Measurements from ENCODE around the gene RYR2. TPM values are rescaled to one million over a fixed set of nuclear protein-coding genes. Genes with fewer than 3 reads are reported as not detected.

RYR2 gene
- total and polyA plus RNA-seq, 2 of the 8 experiments (the other 6 are each of a cell fraction or from before 2014, with no cell fraction given) = 1.3 to 4.4 TPM

DNA sequence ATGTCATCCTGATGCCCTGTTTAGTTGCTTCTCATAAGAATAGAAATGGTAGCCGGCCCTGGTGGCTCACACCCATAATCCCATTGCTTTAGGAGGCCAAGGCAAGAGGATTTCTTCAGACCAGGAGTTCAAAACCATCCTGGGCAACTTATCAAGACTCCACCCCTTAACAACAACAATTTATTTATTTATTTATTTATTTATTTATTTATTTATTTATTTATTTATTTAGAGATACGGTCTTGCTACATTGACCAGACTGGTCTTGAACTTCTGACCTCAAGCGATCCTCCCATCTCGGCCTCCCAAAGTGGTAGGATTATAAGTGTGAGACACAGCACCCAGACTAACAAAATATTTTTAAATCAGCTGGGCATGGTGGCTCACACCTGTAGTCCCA is 41.8 kb upstream of the RYR2 start:
- Histone ChIP-seq H4K91ac (replicated peaks; ENCODE audit: insufficient read length, low read length) (no peak overlapping the region), H3K56ac (replicated peaks; ENCODE audit: insufficient read length, low read depth, low read length) (no peak overlapping the region), H3K4me1 (replicated peaks in 1 of 4; ENCODE audit: control insufficient read depth in 3 of 4, insufficient read depth in 4 of 4, low read length in 3 of 4) (peaks cover 0 to 7% (median 0%) of the 10 kb centered on the region in 4 experiments; a peak in 3 of 7 replicates), H3K18ac (ENCODE audit: extremely low read depth, low read length) (no peak overlapping the region), H2BK20ac (ENCODE audit: low read length) (no peak overlapping the region), H2BK120ac (replicated peaks; ENCODE audit: low read depth, low read length) (no peak overlapping the region), H3K4me3 (ENCODE audit: extremely low read depth in 1 of 4, insufficient read depth in 2 of 4, low read depth in 3 of 4, low read length in 4 of 4) (no peak overlapping the region), H4K5ac (ENCODE audit: insufficient read length, low read depth, low read length) (no peak overlapping the region), H3K4me2 (ENCODE audit: insufficient read depth in 1 of 2, low read depth in 2 of 2, low read length in 2 of 2) (no peak overlapping the region), H3K9ac (replicated peaks in 1 of 4; ENCODE audit: extremely low read depth in 1 of 4, low read depth in 3 of 4, low read length in 3 of 4) (no peak overlapping the region), H4K8ac (ENCODE audit: extremely low read depth, insufficient read depth, low read length) (no peak overlapping the region), H3K79me1 (ENCODE audit: low read depth, low read length) (no peaks in the 10 kb centered on the region), H2AFZ (ENCODE audit: low read length) (no peak overlapping the region), H2BK5ac (ENCODE audit: low read depth, low read length) (no peak overlapping the region), H3K23ac (ENCODE audit: insufficient read length) (no peak overlapping the region), H3K27me3 (replicated peaks in 1 of 4; ENCODE audit: control insufficient read depth in 3 of 4, extremely low read depth in 1 of 4, insufficient read depth in 3 of 4, low read length in 3 of 4) (no peaks in the 10 kb centered on the region), H2BK12ac (ENCODE audit: low read depth, low read length) (no peak overlapping the region), H3K36me3 (ENCODE audit: control insufficient read depth in 2 of 4, insufficient read depth in 4 of 4, low read length in 3 of 4) (no peaks in the 10 kb centered on the region), H4K20me1 (replicated peaks in 1 of 2; ENCODE audit: control insufficient read depth in 1 of 2, insufficient read depth in 2 of 2, low read length in 2 of 2) (no peaks in the 10 kb centered on the region), H3K23me2 (ENCODE audit: low read depth, low read length) (no peaks in the 10 kb centered on the region), H3K4ac (replicated peaks; ENCODE audit: insufficient read length, low read depth, low read length) (no peak overlapping the region), H3K79me2 (ENCODE audit: control insufficient read depth in 1 of 2, insufficient read depth in 2 of 2, low read length in 2 of 2) (no peaks in the 10 kb centered on the region), H3K9me3 (ENCODE audit: insufficient read depth in 2 of 2, low read depth in 1 of 2, low read length in 1 of 2) (no peaks in the 10 kb centered on the region), H3K14ac (ENCODE audit: insufficient read length) (no peak overlapping the region), H2AK5ac (ENCODE audit: low read depth, low read length) (no peak overlapping the region), H3K27ac (ENCODE audit: low read depth, low read length) (no peak overlapping the region), H2BK15ac (ENCODE audit: low read length) (no peak overlapping the region)
- POLR2A ChIA-PET (ENCODE audit: partially characterized antibody) = no interaction called here
- FAIRE-seq (no peak), DNase-seq (ENCODE audit: low read depth in 1 of 2, low spot score in 2 of 2) (no peak)
- WGBS, 2 experiments (ENCODE audit: extremely low coverage in 1 of 2, insufficient coverage in 1 of 2, insufficient read length in 1 of 2, insufficient replicate concordance in 2 of 2, low coverage in 1 of 2, low lambda C conversion rate in 2 of 2, missing lambda C conversion rate in 1 of 2) = 93% methylated on average over 4 of the region's 4 CpGs; no CpG with 5 or more reads in 1 of the 2 experiments
- CTCF ChIA-PET (ENCODE audit: partially characterized antibody) = interaction anchor here (0.9 to 1.2 kb wide), 2 partner anchors 14 to 18 kb away, joined by 3 read pairs; no protein-coding TSS in a partner anchor
- TF ChIP-seq GABPA (IDR thresholded peaks at IDR 0.05; ENCODE audit: borderline replicate concordance, insufficient read depth, low read length) = no peak
- no peak for TF ChIP-seq POLR2AphosphoS5 (IDR thresholded peaks at IDR 0.05; ENCODE audit: low read depth, low read length)
- no peak for TF ChIP-seq RAD21 (IDR thresholded peaks at IDR 0.05 in 1 of 2, conservative IDR thresholded peaks at IDR 0.05 in 1 of 2; ENCODE audit: low read depth in 2 of 2, low read length in 2 of 2)
- no peak for TF ChIP-seq NANOG (IDR thresholded peaks at IDR 0.05; ENCODE audit: insufficient read depth, low read depth, low read length, poor library complexity, severe bottlenecking)
- TF ChIP-seq EZH2 (IDR thresholded peaks at IDR 0.05; ENCODE audit: low read depth, low read length, severe bottlenecking) = no peak
- no peak for TF ChIP-seq POLR2A (IDR thresholded peaks at IDR 0.05; ENCODE audit: control extremely low read depth in 1 of 2, low read depth in 2 of 2, low read length in 2 of 2)
- TF ChIP-seq BACH1 (IDR thresholded peaks at IDR 0.05; ENCODE audit: low read length) = no peak
- no peak for TF ChIP-seq TAF7 (optimal IDR thresholded peaks at IDR 0.05; ENCODE audit: borderline replicate concordance, low read depth, low read length)
- no peak for TF ChIP-seq HDAC6 (IDR thresholded peaks at IDR 0.05; ENCODE audit: low read depth, low read length)
- TF ChIP-seq FOSL1 (IDR thresholded peaks at IDR 0.05; ENCODE audit: insufficient read depth, low read depth, low read length) = no peak
- TF ChIP-seq ATF2 (IDR thresholded peaks at IDR 0.05; ENCODE audit: low read length) = no peak
- TF ChIP-seq KDM4A (IDR thresholded peaks at IDR 0.05; ENCODE audit: low read depth, low read length, severe bottlenecking) = no peak
- no peak for TF ChIP-seq CREB1 (IDR thresholded peaks at IDR 0.05)
